Heart right ventricle (tissue), 16 donors: Measurements from ENCODE around the gene BTBD8. TPM values are rescaled to one million over a fixed set of nuclear protein-coding genes. Genes with fewer than 3 reads are reported as not detected.

Experiments used
- ATAC-seq, 8 donors: fragments of 200-7000 bp; cut with Tn5 transposase; one replicate each; pipeline ENCODE4 v1.9.1; 2020; ENCODE audit warnings: mild to moderate bottlenecking in 8 of 8, moderate library complexity in 8 of 8, moderate number of reproducible peaks in 1 of 8
- DNase-seq, 2 donors: peaks; one replicate each; pipeline ENCODE4 v3.0.0-alpha.2; 2020
- H3K27ac ChIP-seq, 10 donors: fragments of 200-600 bp; sonication (generic) in 2 of 10; one replicate each; pipeline versions ENCODE4 v1.5.0 to v1.8.0; 2020 to 2022; ENCODE audit warnings: mild to moderate bottlenecking in 3 of 10
- H3K27me3 ChIP-seq, 7 donors: fragments of 200-600 bp; one replicate each; pipeline ENCODE4 v1.8.0; 2021 to 2022; ENCODE audit warnings: mild to moderate bottlenecking in 2 of 7
- H3K36me3 ChIP-seq, 9 donors: fragments of 200-600 bp; sonication (generic) in 1 of 9; one replicate each; pipeline versions ENCODE4 v1.5.0 to v1.8.0; 2020 to 2022; ENCODE audit warnings: mild to moderate bottlenecking in 2 of 9
- H3K4me1 ChIP-seq, 9 donors: fragments of 200-600 bp; sonication (generic) in 1 of 9; one replicate each; pipeline versions ENCODE4 v1.5.0 to v1.8.0; 2020 to 2022; ENCODE audit warnings: mild to moderate bottlenecking in 4 of 9
- H3K4me3 ChIP-seq, 10 donors: fragments of 200-600 bp; sonication (generic) in 2 of 10; one replicate each; pipeline versions ENCODE4 v1.5.0 to v1.8.0; 2020 to 2022; ENCODE audit warnings: mild to moderate bottlenecking in 7 of 10, moderate library complexity in 2 of 10
- H3K9me3 ChIP-seq, 11 donors: fragments of 200-600 bp in 10 of 11; sonication (generic) in 2 of 11; one replicate each; pipeline versions ENCODE4 v1.5.0 to v1.8.0; 2013 to 2022; ENCODE audit warnings: mild to moderate bottlenecking in 2 of 11, control low read depth in 1 of 11, moderate library complexity in 1 of 11
- CTCF ChIP-seq, 9 donors: fragments of 200-600 bp; sonication (generic) in 2 of 9; IDR thresholded peaks; one replicate each; pipeline versions ENCODE4 v1.5.0 to v1.8.0; 2021 to 2022; ENCODE audit warnings: antibody characterized with exemption in 9 of 9, mild to moderate bottlenecking in 5 of 9, moderate library complexity in 1 of 9
- WGBS, 2 donors: extraction: QIAGEN DNeasy Blood & Tissue Kit; methylation state at CpG; one replicate each; pipeline ENCODE4 v1.1.7; 2013; ENCODE audit warnings: inconsistent platforms in 1 of 2; 5-methylcytosine and 5-hydroxymethylcytosine counted together
- intact Hi-C, 10 donors: fragments of 100-400 bp; cut with DNase I; formaldehyde crosslinking; loops; one replicate each; pipeline versions ENCODE4 v1.11.1 to v1.14.2; 2022
- long read RNA-seq, 3 donors: library from polyadenylated mRNA; unstranded; transcript quantifications; one replicate each; pipeline ENCODE4 v2.0.0, GENCODE V29; 2020 to 2021
- polyA plus RNA-seq, 2 donors: library from polyadenylated mRNA; stranded (reverse); fragments of 200-250 nt; gene quantifications; one replicate each; pipeline ENCODE4 v1.2.3, GENCODE V29; 2013
- total RNA-seq, 10 donors: library from RNA; stranded (reverse); fragmentation: NEBNext Ultra II Directional in 3 of 10; extraction: Animal tissue kit (Norgen Biotek cat#: 25700) in 3 of 10; gene quantifications; one replicate each; pipeline versions ENCODE4 v1.2.1 to v1.2.4, GENCODE V29; 2021 to 2023
- donor health status: Arrhythmogenic right ventricular cardiomyopathy.
- donor health status: ischemic (EF 13 %, LVEDD 7.1; RV severe dilation, severe dysfunction).
- donor health status: healthy with polysubstance abuse.
- donor health status: DM: no; HTN: yes; CAD: no.
- donor health status: DM: no; HTN: no; CAD: no.
- donor health status: ischemic (EF 25% LVEDD 6.9; RV normal size, moderate dysfunction).
- donor health status: ischemic (EF 25% LVEDD 5.7; RV mildly dilated, moderate dysfunction).
- donor health status: healthy.
- donor health status: DM: yes; HTN: yes; CAD: no.
- donor health status: Ischemic cardiomyopathy.
- donor health status: ischemic (EF 35%, LVEDD 5.7; RV mildly dilated, moderate dysfunction).
- donor health status: nonischemic (EF 11% LVEDD 7.7; RV severe dilation, severe dysfunction).
- donor health status: DM: yes; HTN: yes; CAD: no.
- donor health status: PGD.
- donor health status: ischemic (EF 29% LVEDD 5.4; RV normal size, mild dysfunction).
- donor health status: nonischemic (EF 23%, LVEDD 6.1; RV moderate dilation, normal function).

The BTBD8 gene
- total RNA-seq (1 to 10 TPM; 2.9 to 6.1 (median 4.4) TPM), polyA plus RNA-seq (1 to 10 TPM in 1 of 2 donors, under 1 TPM in 1; 0.30 to 2.0 TPM)
- long read RNA-seq, donor 1, partial matches to known transcripts = 4 of 5 reads
- long read RNA-seq, donor 1, other reads (novel, unspliced or antisense) = 0 of 5 reads
- long read RNA-seq, donor 2, partial matches to known transcripts = 2 of 2 reads
- long read RNA-seq, donor 2, other reads (novel, unspliced or antisense) = 0 of 2 reads
- long read RNA-seq, donor 3, partial matches to known transcripts = 5 of 6 reads
- long read RNA-seq, donor 3, other reads (novel, unspliced or antisense) = 1 of 6 reads

- intact Hi-C loops = no loop called here
- Histone ChIP-seq H3K4me3 (peak within 1 kb of the TSS; percentile 58 to 94 (median 76)), H3K4me1 (peaks cover 0 to 13% (median 6%) of the 10 kb centered on the region in 9 donors), H3K27ac (peak within 1 kb of the TSS; percentile 11 to 85 (median 70)), H3K27me3 (no peaks in the 10 kb centered on the region), H3K9me3 (peaks cover 0 to 13% (median 4%) of the 10 kb centered on the region in 11 donors), H3K36me3 (no peaks in the 10 kb centered on the region)
- peak; percentile 94 to 98 (median 96) for ATAC-seq
- WGBS, 2 donors = 1% methylated on average over 54 to 55 of the region's 55 CpGs
- DNase-seq = peak; percentile 83 to 84
- TF ChIP-seq CTCF (IDR thresholded peaks at IDR 0.05) = peak in 5 of 9 donors; percentile 5 to 34 (median 15)
These were observed at the start of gene BTBD8 for GRCh38 chr1:92080128-92080985. TSS of gene BTBD8 (plus strand) at chr1:92080345. CDS start at chr1:92080572, 227 bp downstream.

GRCh38 chr1:92030656-92031107, 49.5 kb upstream of the BTBD8 start:
- no peak for TF ChIP-seq CTCF (IDR thresholded peaks at IDR 0.05)
- ATAC-seq (peak in 2 of 8 donors; percentile 44 to 56), DNase-seq (no peak)
- peaks cover 0 to 4% (median 0%) of the 10 kb centered on the region in 9 donors for H3K4me1 ChIP-seq
- H3K4me3 ChIP-seq = peak overlapping the region in 5 of 10 donors; percentile 20 to 76 (median 62)
- no peaks in the 10 kb centered on the region for H3K9me3 ChIP-seq
- H3K27me3 ChIP-seq = peaks cover 0 to 37% (median 16%) of the 10 kb centered on the region in 7 donors
- intact Hi-C loops = no loop called here
- 37 to 46% methylated on average over 4 of the region's 4 CpGs for WGBS, 2 donors
- H3K27ac ChIP-seq = no peak overlapping the region
- H3K36me3 ChIP-seq = no peaks in the 10 kb centered on the region

- TF ChIP-seq CTCF (IDR thresholded peaks at IDR 0.05) = no peak
- H3K4me1 ChIP-seq = peaks cover 0 to 4% (median 0%) of the 10 kb centered on the region in 9 donors
- intact Hi-C loops = no loop called here
- no peak overlapping the region for H3K27ac ChIP-seq
- no peaks in the 10 kb centered on the region for H3K9me3 ChIP-seq
- WGBS, 2 donors = 80 to 84% methylated on average over 6 of the region's 6 CpGs
- no peak overlapping the region for H3K4me3 ChIP-seq
- DNase-seq (no peak), ATAC-seq (no peak)
- no peaks in the 10 kb centered on the region for H3K36me3 ChIP-seq
- H3K27me3 ChIP-seq = peaks cover 0 to 37% (median 16%) of the 10 kb centered on the region in 7 donors
These were observed 48.6 kb upstream of the BTBD8 start for GRCh38 chr1:92031281-92032110.
